Rectal smooth muscle tissue (tissue), 1 donor: ENCODE results near the gene SEPTIN1.
"Not testable (repeated sequence)": the region's sequence is repeated elsewhere in the genome, so short reads cannot be mapped to it uniquely, and the experiment has no call there.

Experiments used
- H3K27ac ChIP-seq: one replicate; pipeline ENCODE4 v1.7.0; 2013; ENCODE audit warnings: low read depth, low read length, inconsistent platforms
- H3K27me3 ChIP-seq: one replicate; pipeline ENCODE4 v1.7.0; 2013; ENCODE audit warnings: low read length; ENCODE audit not compliant: control insufficient read depth, insufficient read depth
- H3K36me3 ChIP-seq: one replicate; pipeline ENCODE4 v1.7.0; 2013; ENCODE audit warnings: low read length; ENCODE audit not compliant: control insufficient read depth, insufficient read depth
- H3K4me1 ChIP-seq: one replicate; pipeline ENCODE4 v1.7.0; 2013; ENCODE audit warnings: low read length; ENCODE audit not compliant: control insufficient read depth, insufficient read depth
- H3K4me3 ChIP-seq: one replicate; pipeline ENCODE4 v1.7.0; 2013; ENCODE audit warnings: low read length
- H3K9ac ChIP-seq: one replicate; pipeline ENCODE4 v1.7.0; 2013; ENCODE audit warnings: low read length

Gene SEPTIN1

DNA sequence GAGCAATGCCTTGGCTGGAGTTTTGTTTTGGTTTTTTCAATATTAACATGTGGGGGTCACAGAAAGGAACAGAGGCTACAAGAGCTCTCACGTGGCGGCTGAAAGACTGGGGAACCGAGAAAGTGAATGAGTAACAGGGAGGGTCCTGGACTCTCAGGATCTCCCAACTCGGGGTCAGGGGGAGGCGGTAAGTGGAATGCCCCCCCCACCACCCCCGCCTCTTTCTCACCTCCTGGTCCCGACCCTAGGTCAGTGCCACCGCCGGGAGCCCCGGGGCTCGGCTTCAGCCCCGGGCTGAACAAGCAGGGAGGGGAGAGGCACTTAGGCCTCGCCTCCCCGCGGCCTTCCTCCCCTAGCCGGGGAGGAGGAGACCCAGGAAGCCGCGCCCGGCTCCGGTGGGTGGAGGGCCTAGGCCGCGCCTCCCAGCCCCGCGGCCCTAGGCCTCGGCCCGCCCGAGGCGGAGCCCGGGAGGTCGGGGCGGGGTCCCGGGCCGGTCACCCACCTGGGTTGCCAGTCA, 47.8 kb downstream of the SEPTIN1 start:
- H3K9ac ChIP-seq, H3K27me3 ChIP-seq, H3K4me1 ChIP-seq, H3K36me3 ChIP-seq: not testable (repeated sequence)
- Histone ChIP-seq H3K27ac (peak overlapping the region; percentile 90), H3K4me3 (peak overlapping the region; percentile 44)
